Heart left ventricle (tissue), 13 donors: Measurements from ENCODE around the gene GYS1.

Experiments used
- CTCF ChIP-seq, 12 donors: fragments of 200-600 bp; sonication (generic) in 4 of 12; IDR thresholded peaks; one replicate each; pipeline versions ENCODE4 v1.5.0 to v1.8.0; 2018 to 2022; ENCODE audit warnings: antibody characterized with exemption in 12 of 12, mild to moderate bottlenecking in 5 of 12
- POLR2A ChIP-seq, 2 donors: fragments of 450-650 bp; IDR thresholded peaks; one replicate each; pipeline ENCODE4 v1.6.1; 2017; ENCODE audit warnings: antibody characterized with exemption in 2 of 2, mild to moderate bottlenecking in 2 of 2, moderate library complexity in 2 of 2
- donor health status: ischemic (EF 13 %, LVEDD 7.1; RV severe dilation, severe dysfunction).
- donor health status: DM: no; HTN: yes; CAD: no.
- donor health status: DM: no; HTN: no; CAD: no.
- donor health status: ischemic (EF 25% LVEDD 6.9; RV normal size, moderate dysfunction).
- donor health status: ischemic (EF 25% LVEDD 5.7; RV mildly dilated, moderate dysfunction).
- donor health status: ischemic (EF 35%, LVEDD 5.7; RV mildly dilated, moderate dysfunction).
- donor health status: nonischemic (EF 11% LVEDD 7.7; RV severe dilation, severe dysfunction).
- donor health status: DM: yes; HTN: yes; CAD: no.
- donor health status: PGD.
- donor health status: ischemic (EF 29% LVEDD 5.4; RV normal size, mild dysfunction).
- donor health status: nonischemic (EF 23%, LVEDD 6.1; RV moderate dilation, normal function).

GRCh38 chr19:48933382-48933932, 59.7 kb downstream of the GYS1 start, which contains the start of gene DHDH:
- TF ChIP-seq CTCF (IDR thresholded peaks at IDR 0.05) (no peak), POLR2A (IDR thresholded peaks at IDR 0.05) (peak in 1 of 2 donors; percentile 16)
